H9 (cell line): ENCODE results near the gene SOCS6. TPM values are rescaled to one million over a fixed set of nuclear protein-coding genes. Genes with fewer than 3 reads are reported as not detected.

Source experiments
- DNase-seq: peaks from one replicate; pipeline ENCODE4 v3.0.0-alpha.2; 2017
- H2AFZ ChIP-seq: one replicate; pipeline ENCODE4 v1.6.1; 2013; ENCODE audit warnings: mild to moderate bottlenecking, low read length, control low read depth, moderate library complexity
- H2AK5ac ChIP-seq: 2 replicates; pipeline ENCODE4 v1.6.1; 2013; ENCODE audit warnings: low read length, control low read depth, mixed read lengths; ENCODE audit not compliant: insufficient read length
- H2BK120ac ChIP-seq: one replicate; pipeline ENCODE4 v1.6.1; 2013; ENCODE audit warnings: low read depth, mild to moderate bottlenecking, low read length, control low read depth, inconsistent platforms; ENCODE audit not compliant: poor library complexity, severe bottlenecking
- H2BK12ac ChIP-seq: 2 replicates; pipeline ENCODE4 v1.6.1; 2013; ENCODE audit warnings: low read length, control low read depth, mixed read lengths, low read depth; ENCODE audit not compliant: insufficient read length
- H2BK15ac ChIP-seq: 2 replicates; pipeline ENCODE4 v1.6.1; 2013; ENCODE audit warnings: low read depth, low read length, control low read depth
- H2BK20ac ChIP-seq: one replicate; pipeline ENCODE4 v1.6.1; 2013; ENCODE audit warnings: low read depth, mild to moderate bottlenecking, low read length, control low read depth, inconsistent platforms; ENCODE audit not compliant: poor library complexity, severe bottlenecking
- H2BK5ac ChIP-seq: 2 replicates; pipeline ENCODE4 v1.6.1; 2013; ENCODE audit warnings: low read length, control low read depth, mixed read lengths; ENCODE audit not compliant: insufficient read length
- H3K14ac ChIP-seq: 2 replicates; pipeline ENCODE4 v1.6.1; 2013; ENCODE audit warnings: low read length, control low read depth; ENCODE audit not compliant: insufficient read depth
- H3K18ac ChIP-seq: 2 replicates; pipeline ENCODE4 v1.6.1; 2013; ENCODE audit warnings: low read depth, mild to moderate bottlenecking, mixed read lengths, low read length, control low read depth; ENCODE audit not compliant: insufficient read length
- H3K23ac ChIP-seq: 2 replicates; pipeline ENCODE4 v1.6.1; 2013; ENCODE audit warnings: low read length, control low read depth, mixed read lengths, low read depth; ENCODE audit not compliant: insufficient read length
- H3K23me2 ChIP-seq: 2 replicates; pipeline ENCODE4 v1.6.1; 2013; ENCODE audit warnings: low read depth, mild to moderate bottlenecking, mixed read lengths, low read length, control low read depth; ENCODE audit not compliant: insufficient read length, poor library complexity, severe bottlenecking
- H3K27ac ChIP-seq: 2 replicates; pipeline ENCODE4 v1.5.1; 2013; ENCODE audit warnings: low read length, control low read depth, mixed read lengths, low read depth; ENCODE audit not compliant: insufficient read length
- H3K27me3 ChIP-seq: 2 replicates; pipeline ENCODE4 v1.6.1; 2013; ENCODE audit warnings: low read length, control low read depth, inconsistent platforms; ENCODE audit not compliant: insufficient read depth
- H3K4ac ChIP-seq: 2 replicates; pipeline ENCODE4 v1.6.1; 2013; ENCODE audit warnings: low read depth, mild to moderate bottlenecking, control low read depth, inconsistent platforms, low read length, moderate library complexity
- H3K4me1 ChIP-seq: 2 replicates; pipeline ENCODE4 v1.6.1; 2013; ENCODE audit warnings: low read length, control low read depth, inconsistent platforms; ENCODE audit not compliant: insufficient read depth
- H3K4me2 ChIP-seq: 2 replicates; pipeline ENCODE4 v1.6.1; 2013; ENCODE audit warnings: low read length, control low read depth, mixed read lengths; ENCODE audit not compliant: insufficient read length, insufficient read depth
- H3K56ac ChIP-seq: 2 replicates; pipeline ENCODE4 v1.6.1; 2013; ENCODE audit warnings: low read depth, mild to moderate bottlenecking, mixed read lengths, low read length, control low read depth; ENCODE audit not compliant: insufficient read length
- H3K79me1 ChIP-seq: 2 replicates; pipeline ENCODE4 v1.6.1; 2013; ENCODE audit warnings: low read depth, mild to moderate bottlenecking, moderate library complexity, low read length, control low read depth, inconsistent platforms; ENCODE audit not compliant: insufficient read depth, poor library complexity, severe bottlenecking
- H3K79me2 ChIP-seq: 2 replicates; pipeline ENCODE4 v1.6.1; 2013; ENCODE audit warnings: low read length, control low read depth, inconsistent platforms; ENCODE audit not compliant: insufficient read depth
- H3K9ac ChIP-seq: 2 replicates; pipeline ENCODE4 v1.6.1; 2013; ENCODE audit warnings: low read length, control low read depth, mixed read lengths; ENCODE audit not compliant: insufficient read length; ENCODE audit errors: extremely low read depth
- H3K9me3 ChIP-seq: one replicate; pipeline ENCODE4 v1.6.1; 2013; ENCODE audit warnings: low read depth, low read length, inconsistent platforms; ENCODE audit not compliant: control insufficient read depth
- H3T11ph ChIP-seq: one replicate; pipeline ENCODE4 v1.6.1; 2013; ENCODE audit warnings: mild to moderate bottlenecking, low read length, control low read depth, inconsistent platforms
- H4K20me1 ChIP-seq: one replicate; pipeline ENCODE4 v1.6.1; 2013; ENCODE audit not compliant: control insufficient read depth, insufficient read length, insufficient read depth
- H4K5ac ChIP-seq: 2 replicates; pipeline ENCODE4 v1.6.1; 2013; ENCODE audit warnings: low read depth, mild to moderate bottlenecking, mixed read lengths, low read length, control low read depth; ENCODE audit not compliant: insufficient read length
- H4K8ac ChIP-seq: replicated peaks from 2 replicates; pipeline ENCODE4 v1.6.1; 2013; ENCODE audit warnings: low read length, control low read depth, mixed read lengths, low read depth; ENCODE audit not compliant: insufficient read length
- H4K91ac ChIP-seq: 2 replicates; pipeline ENCODE4 v1.6.1; 2013; ENCODE audit warnings: low read depth, mild to moderate bottlenecking, moderate library complexity, mixed read lengths, low read length, control low read depth; ENCODE audit not compliant: insufficient read length
- H3K27ac Mint-ChIP-seq, 3 experiments: 2 replicates in 2 of 3; 3 replicates in 1 of 3; pipeline ENCODE4 v1.8.0; 2020 to 2021; ENCODE audit warnings: mixed read lengths in 3 of 3, mild to moderate bottlenecking in 1 of 3, moderate library complexity in 1 of 3
- H3K27me3 Mint-ChIP-seq: 2 replicates; pipeline ENCODE4 v1.8.0; 2021; ENCODE audit warnings: low read depth, mild to moderate bottlenecking, moderate library complexity, mixed read lengths
- H3K36me3 Mint-ChIP-seq, 3 experiments: 2 replicates in 2 of 3; 3 replicates in 1 of 3; pipeline ENCODE4 v1.8.0; 2020 to 2021; ENCODE audit warnings: low read depth in 3 of 3, mixed read lengths in 3 of 3; ENCODE audit not compliant: insufficient read depth in 1 of 3
- H3K4me1 Mint-ChIP-seq, 2 experiments: 2 replicates each; pipeline ENCODE4 v1.8.0; 2020; ENCODE audit warnings: mixed read lengths in 2 of 2
- H3K4me3 Mint-ChIP-seq, 2 experiments: 2 replicates in 1 of 2; 3 replicates in 1 of 2; pipeline ENCODE4 v1.8.0; 2020 to 2021; ENCODE audit warnings: mild to moderate bottlenecking in 2 of 2, mixed read lengths in 2 of 2, moderate library complexity in 1 of 2
- H3K9me3 Mint-ChIP-seq, 2 experiments: 2 replicates in 1 of 2; 3 replicates in 1 of 2; pipeline ENCODE4 v1.8.0; 2020; ENCODE audit warnings: mild to moderate bottlenecking in 2 of 2, mixed read lengths in 2 of 2, moderate library complexity in 1 of 2
- total RNA-seq: library from RNA; stranded (reverse); gene quantifications from 2 replicates; pipeline ENCODE4 v1.2.1, GENCODE V29; 2021
- TF ChIP-seq, protein P1 (sequence below): fragments of 200-600 bp; sonication (generic); conservative IDR thresholded peaks from 3 replicates; pipeline ENCODE4 v1.8.0; 2021; ENCODE audit warnings: antibody characterized with exemption, mild to moderate bottlenecking

The SOCS6 gene
- total RNA-seq, 1 experiment from 2014 or later: 24.5 TPM

DNA sequence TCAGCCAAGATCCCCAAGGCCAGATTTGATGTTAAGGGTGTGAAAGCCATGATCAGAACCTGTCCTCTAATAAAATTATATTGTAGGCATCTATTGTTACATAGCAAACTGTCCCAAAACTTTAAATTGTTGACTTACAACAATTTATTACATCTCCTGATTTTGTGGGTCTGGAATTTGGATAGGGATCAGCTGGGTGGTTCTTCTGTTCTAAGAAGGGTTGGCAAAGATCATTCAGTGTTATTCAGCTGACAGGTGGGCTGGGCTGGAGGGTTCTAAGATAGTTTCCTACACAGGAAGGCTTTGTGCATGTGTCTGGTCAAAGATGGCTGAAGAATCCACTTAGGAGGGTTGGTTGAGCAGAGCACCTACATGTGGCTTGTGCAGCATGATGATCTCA, 50.0 kb downstream of the SOCS6 start:
- H3K27ac ChIP-seq: no peak overlapping the region
- no peak overlapping the region for H3K14ac ChIP-seq
- H3K4me1 ChIP-seq: no peaks in the 10 kb centered on the region
- H4K5ac ChIP-seq: no peak overlapping the region
- peaks cover 6 to 16% of the 10 kb centered on the region in 2 experiments for H3K4me1 Mint-ChIP-seq
- H3T11ph ChIP-seq: no peak overlapping the region
- no peaks in the 10 kb centered on the region for H3K23me2 ChIP-seq
- H3K56ac ChIP-seq: no peak overlapping the region
- H2BK20ac ChIP-seq: no peak overlapping the region
- no peak overlapping the region for H4K8ac ChIP-seq
- DNase-seq: no peak
- no peak overlapping the region for H2BK12ac ChIP-seq
- peaks cover 6 to 9% of the 10 kb centered on the region in 2 experiments; a peak in 4 of 5 replicates for H3K9me3 Mint-ChIP-seq
- TF ChIP-seq, protein P1, sequence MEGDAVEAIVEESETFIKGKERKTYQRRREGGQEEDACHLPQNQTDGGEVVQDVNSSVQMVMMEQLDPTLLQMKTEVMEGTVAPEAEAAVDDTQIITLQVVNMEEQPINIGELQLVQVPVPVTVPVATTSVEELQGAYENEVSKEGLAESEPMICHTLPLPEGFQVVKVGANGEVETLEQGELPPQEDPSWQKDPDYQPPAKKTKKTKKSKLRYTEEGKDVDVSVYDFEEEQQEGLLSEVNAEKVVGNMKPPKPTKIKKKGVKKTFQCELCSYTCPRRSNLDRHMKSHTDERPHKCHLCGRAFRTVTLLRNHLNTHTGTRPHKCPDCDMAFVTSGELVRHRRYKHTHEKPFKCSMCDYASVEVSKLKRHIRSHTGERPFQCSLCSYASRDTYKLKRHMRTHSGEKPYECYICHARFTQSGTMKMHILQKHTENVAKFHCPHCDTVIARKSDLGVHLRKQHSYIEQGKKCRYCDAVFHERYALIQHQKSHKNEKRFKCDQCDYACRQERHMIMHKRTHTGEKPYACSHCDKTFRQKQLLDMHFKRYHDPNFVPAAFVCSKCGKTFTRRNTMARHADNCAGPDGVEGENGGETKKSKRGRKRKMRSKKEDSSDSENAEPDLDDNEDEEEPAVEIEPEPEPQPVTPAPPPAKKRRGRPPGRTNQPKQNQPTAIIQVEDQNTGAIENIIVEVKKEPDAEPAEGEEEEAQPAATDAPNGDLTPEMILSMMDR: no peak
- no peaks in the 10 kb centered on the region for H3K79me1 ChIP-seq
- H3K18ac ChIP-seq: no peak overlapping the region
- H3K4ac ChIP-seq: no peak overlapping the region
- no peaks in the 10 kb centered on the region for H3K27me3 ChIP-seq
- H2BK5ac ChIP-seq: no peak overlapping the region
- peaks cover 7% of the 10 kb centered on the region for H3K9me3 ChIP-seq
- H4K91ac ChIP-seq: no peak overlapping the region
- H4K20me1 ChIP-seq: no peaks in the 10 kb centered on the region
- no peak overlapping the region for H3K9ac ChIP-seq
- H3K27ac Mint-ChIP-seq: no peak overlapping the region
- H3K79me2 ChIP-seq: no peaks in the 10 kb centered on the region
- no peak overlapping the region for H2AFZ ChIP-seq
- H3K27me3 Mint-ChIP-seq: no peaks in the 10 kb centered on the region
- peaks cover 11 to 24% (median 19%) of the 10 kb centered on the region in 3 experiments for H3K36me3 Mint-ChIP-seq
- H2BK120ac ChIP-seq: no peak overlapping the region
- no peak overlapping the region for H3K4me2 ChIP-seq
- no peak overlapping the region for H2BK15ac ChIP-seq
- no peak overlapping the region; a peak in 1 of 5 replicates for H3K4me3 Mint-ChIP-seq
- H3K23ac ChIP-seq: no peak overlapping the region
- H2AK5ac ChIP-seq: no peak overlapping the region
